GM23338 (cell line): ENCODE measurements around the gene SLC36A2. TPM values are rescaled to one million over a fixed set of nuclear protein-coding genes. Genes with fewer than 3 reads are reported as not detected.
A peak's percentile ranks its signal among the peaks of the same experiment; 100 is the strongest.

Source experiments
- ATAC-seq: fragments of 200-7000 bp; cut with Tn5 transposase; 3 replicates; pipeline ENCODE4 v1.9.1; 2020
- DNase-seq: peaks from one replicate; pipeline ENCODE4 v3.0.0-alpha.2; 2015; ENCODE audit warnings: low spot score
- H2AFZ ChIP-seq: fragments of 200-600 bp; sonication (generic); 2 replicates; pipeline ENCODE4 v1.8.0; 2016; ENCODE audit warnings: antibody characterized with exemption, mild to moderate bottlenecking, moderate library complexity
- H3F3A ChIP-seq: fragments of 200-600 bp; sonication (generic); replicated peaks from 2 replicates; pipeline ENCODE4 v1.8.0; 2017; ENCODE audit warnings: antibody characterized with exemption, mixed run types, low read depth
- H3K27ac ChIP-seq: fragments of 200-600 bp; sonication (generic); 2 replicates; pipeline ENCODE4 v1.6.1; 2016; ENCODE audit warnings: low read depth
- H3K27me3 ChIP-seq: fragments of 200-600 bp; sonication (generic); 2 replicates; pipeline ENCODE4 v1.8.0; 2016; ENCODE audit warnings: mild to moderate bottlenecking, mixed run types, moderate library complexity; ENCODE audit not compliant: insufficient read depth
- H3K36me3 ChIP-seq: fragments of 200-600 bp; sonication (generic); 2 replicates; pipeline ENCODE4 v1.8.0; 2016; ENCODE audit warnings: mild to moderate bottlenecking; ENCODE audit not compliant: insufficient read depth
- H3K4me1 ChIP-seq: fragments of 200-600 bp; sonication (generic); 2 replicates; pipeline ENCODE4 v1.8.0; 2016; ENCODE audit warnings: mild to moderate bottlenecking, moderate library complexity; ENCODE audit not compliant: insufficient read depth
- H3K4me2 ChIP-seq: fragments of 200-600 bp; sonication (generic); 2 replicates; pipeline ENCODE4 v1.7.1; 2017; ENCODE audit warnings: mixed run types
- H3K4me3 ChIP-seq: fragments of 200-600 bp; sonication (generic); 2 replicates; pipeline ENCODE4 v1.6.1; 2016; ENCODE audit warnings: mixed run types
- H3K79me2 ChIP-seq: fragments of 200-600 bp; sonication (generic); replicated peaks from 2 replicates; pipeline ENCODE4 v1.8.0; 2017; ENCODE audit warnings: mild to moderate bottlenecking; ENCODE audit not compliant: insufficient read depth
- H3K9me2 ChIP-seq: fragments of 200-600 bp; sonication (generic); 2 replicates; pipeline ENCODE4 v1.8.0; 2017; ENCODE audit not compliant: insufficient read depth
- H4K20me1 ChIP-seq: fragments of 200-600 bp; sonication (generic); replicated peaks from 2 replicates; pipeline ENCODE4 v1.8.0; 2017; ENCODE audit warnings: mild to moderate bottlenecking; ENCODE audit not compliant: insufficient read depth
- H3K27ac Mint-ChIP-seq: 2 replicates; pipeline ENCODE4 v1.8.0; 2020; ENCODE audit warnings: inconsistent platforms, mild to moderate bottlenecking, moderate library complexity, mixed read lengths
- H3K27me3 Mint-ChIP-seq: 3 replicates; pipeline ENCODE4 v1.8.0; 2022; ENCODE audit warnings: low read depth, mild to moderate bottlenecking, moderate library complexity, mixed read lengths, inconsistent platforms; ENCODE audit not compliant: insufficient read depth, poor library complexity
- H3K36me3 Mint-ChIP-seq: 3 replicates; pipeline ENCODE4 v1.8.0; 2021; ENCODE audit warnings: low read depth, mild to moderate bottlenecking, inconsistent platforms, moderate library complexity, mixed read lengths
- H3K4me1 Mint-ChIP-seq: 3 replicates; pipeline ENCODE4 v1.8.0; 2020; ENCODE audit warnings: mild to moderate bottlenecking, inconsistent platforms, mixed read lengths
- H3K4me3 Mint-ChIP-seq: 3 replicates; pipeline ENCODE4 v1.8.0; 2021; ENCODE audit warnings: moderate library complexity, mild to moderate bottlenecking, inconsistent platforms, mixed read lengths
- H3K9me3 Mint-ChIP-seq: 3 replicates; pipeline ENCODE4 v1.8.0; 2020; ENCODE audit warnings: moderate library complexity, mild to moderate bottlenecking, inconsistent platforms, mixed read lengths
- EZH2 ChIP-seq: fragments of 200-600 bp; sonication (generic); IDR thresholded peaks from one replicate; pipeline ENCODE4 v1.8.0; 2017; ENCODE audit warnings: antibody characterized with exemption, mild to moderate bottlenecking, low read depth; ENCODE audit not compliant: unreplicated experiment
- ZNF331 ChIP-seq: fragments of 250-450 bp; sonication (Bioruptor Pico); IDR thresholded peaks from 2 replicates; pipeline ENCODE4 v1.5.0; 2020; ENCODE audit warnings: low read depth, mild to moderate bottlenecking, moderate library complexity
- polyA plus RNA-seq: library from polyadenylated mRNA; unstranded; fragments of >200 nt; fragmentation: Nextera tagmentation; extraction: Ambion mirVana; gene quantifications from 2 replicates; pipeline ENCODE4 v1.2.1, GENCODE V29; 2016
- total RNA-seq: library from RNA; depleted of rRNA; stranded (reverse); fragments of >200 nt; shearing (Covaris generic); gene quantifications from 2 replicates; pipeline ENCODE4 v1.2.3, GENCODE V29; 2014
- TF ChIP-seq, protein P1 (sequence below): fragments of 250-450 bp; sonication (Bioruptor Pico); IDR thresholded peaks from 2 replicates; pipeline ENCODE4 v1.5.0; 2020; ENCODE audit warnings: mild to moderate bottlenecking, moderate library complexity

SLC36A2 gene
- total and polyA plus RNA-seq, 2 experiments from 2014 or later, result 0.08 TPM; not detected in 1

DNA sequence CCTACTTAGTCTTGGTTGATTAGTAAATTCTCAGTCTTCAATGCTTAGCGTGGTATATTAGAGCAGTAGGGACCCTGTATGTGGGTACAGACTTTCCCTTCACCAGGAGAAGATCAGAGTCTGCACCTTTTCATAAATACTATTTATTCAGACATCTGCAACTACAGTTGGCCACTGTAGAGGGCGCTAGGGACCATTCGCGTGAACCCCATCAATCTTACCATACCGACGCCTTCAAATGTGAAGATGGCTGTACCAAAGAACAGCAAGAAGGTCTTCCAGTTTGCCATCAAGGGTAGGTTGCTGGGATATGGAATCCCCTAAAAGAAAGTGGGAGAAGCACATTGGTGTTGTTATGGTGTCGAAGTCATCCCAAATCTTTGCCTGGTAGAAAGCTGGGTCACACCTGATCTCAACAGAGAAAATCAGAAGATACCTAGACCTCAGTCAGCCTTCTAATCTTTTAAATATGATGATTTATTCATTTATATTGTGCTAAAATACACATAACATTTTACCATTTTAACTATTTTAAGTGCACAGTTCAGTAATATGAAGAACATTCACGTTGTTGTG lies 62.9 kb downstream of the SLC36A2 start (continued):
- TF ChIP-seq, protein P1, sequence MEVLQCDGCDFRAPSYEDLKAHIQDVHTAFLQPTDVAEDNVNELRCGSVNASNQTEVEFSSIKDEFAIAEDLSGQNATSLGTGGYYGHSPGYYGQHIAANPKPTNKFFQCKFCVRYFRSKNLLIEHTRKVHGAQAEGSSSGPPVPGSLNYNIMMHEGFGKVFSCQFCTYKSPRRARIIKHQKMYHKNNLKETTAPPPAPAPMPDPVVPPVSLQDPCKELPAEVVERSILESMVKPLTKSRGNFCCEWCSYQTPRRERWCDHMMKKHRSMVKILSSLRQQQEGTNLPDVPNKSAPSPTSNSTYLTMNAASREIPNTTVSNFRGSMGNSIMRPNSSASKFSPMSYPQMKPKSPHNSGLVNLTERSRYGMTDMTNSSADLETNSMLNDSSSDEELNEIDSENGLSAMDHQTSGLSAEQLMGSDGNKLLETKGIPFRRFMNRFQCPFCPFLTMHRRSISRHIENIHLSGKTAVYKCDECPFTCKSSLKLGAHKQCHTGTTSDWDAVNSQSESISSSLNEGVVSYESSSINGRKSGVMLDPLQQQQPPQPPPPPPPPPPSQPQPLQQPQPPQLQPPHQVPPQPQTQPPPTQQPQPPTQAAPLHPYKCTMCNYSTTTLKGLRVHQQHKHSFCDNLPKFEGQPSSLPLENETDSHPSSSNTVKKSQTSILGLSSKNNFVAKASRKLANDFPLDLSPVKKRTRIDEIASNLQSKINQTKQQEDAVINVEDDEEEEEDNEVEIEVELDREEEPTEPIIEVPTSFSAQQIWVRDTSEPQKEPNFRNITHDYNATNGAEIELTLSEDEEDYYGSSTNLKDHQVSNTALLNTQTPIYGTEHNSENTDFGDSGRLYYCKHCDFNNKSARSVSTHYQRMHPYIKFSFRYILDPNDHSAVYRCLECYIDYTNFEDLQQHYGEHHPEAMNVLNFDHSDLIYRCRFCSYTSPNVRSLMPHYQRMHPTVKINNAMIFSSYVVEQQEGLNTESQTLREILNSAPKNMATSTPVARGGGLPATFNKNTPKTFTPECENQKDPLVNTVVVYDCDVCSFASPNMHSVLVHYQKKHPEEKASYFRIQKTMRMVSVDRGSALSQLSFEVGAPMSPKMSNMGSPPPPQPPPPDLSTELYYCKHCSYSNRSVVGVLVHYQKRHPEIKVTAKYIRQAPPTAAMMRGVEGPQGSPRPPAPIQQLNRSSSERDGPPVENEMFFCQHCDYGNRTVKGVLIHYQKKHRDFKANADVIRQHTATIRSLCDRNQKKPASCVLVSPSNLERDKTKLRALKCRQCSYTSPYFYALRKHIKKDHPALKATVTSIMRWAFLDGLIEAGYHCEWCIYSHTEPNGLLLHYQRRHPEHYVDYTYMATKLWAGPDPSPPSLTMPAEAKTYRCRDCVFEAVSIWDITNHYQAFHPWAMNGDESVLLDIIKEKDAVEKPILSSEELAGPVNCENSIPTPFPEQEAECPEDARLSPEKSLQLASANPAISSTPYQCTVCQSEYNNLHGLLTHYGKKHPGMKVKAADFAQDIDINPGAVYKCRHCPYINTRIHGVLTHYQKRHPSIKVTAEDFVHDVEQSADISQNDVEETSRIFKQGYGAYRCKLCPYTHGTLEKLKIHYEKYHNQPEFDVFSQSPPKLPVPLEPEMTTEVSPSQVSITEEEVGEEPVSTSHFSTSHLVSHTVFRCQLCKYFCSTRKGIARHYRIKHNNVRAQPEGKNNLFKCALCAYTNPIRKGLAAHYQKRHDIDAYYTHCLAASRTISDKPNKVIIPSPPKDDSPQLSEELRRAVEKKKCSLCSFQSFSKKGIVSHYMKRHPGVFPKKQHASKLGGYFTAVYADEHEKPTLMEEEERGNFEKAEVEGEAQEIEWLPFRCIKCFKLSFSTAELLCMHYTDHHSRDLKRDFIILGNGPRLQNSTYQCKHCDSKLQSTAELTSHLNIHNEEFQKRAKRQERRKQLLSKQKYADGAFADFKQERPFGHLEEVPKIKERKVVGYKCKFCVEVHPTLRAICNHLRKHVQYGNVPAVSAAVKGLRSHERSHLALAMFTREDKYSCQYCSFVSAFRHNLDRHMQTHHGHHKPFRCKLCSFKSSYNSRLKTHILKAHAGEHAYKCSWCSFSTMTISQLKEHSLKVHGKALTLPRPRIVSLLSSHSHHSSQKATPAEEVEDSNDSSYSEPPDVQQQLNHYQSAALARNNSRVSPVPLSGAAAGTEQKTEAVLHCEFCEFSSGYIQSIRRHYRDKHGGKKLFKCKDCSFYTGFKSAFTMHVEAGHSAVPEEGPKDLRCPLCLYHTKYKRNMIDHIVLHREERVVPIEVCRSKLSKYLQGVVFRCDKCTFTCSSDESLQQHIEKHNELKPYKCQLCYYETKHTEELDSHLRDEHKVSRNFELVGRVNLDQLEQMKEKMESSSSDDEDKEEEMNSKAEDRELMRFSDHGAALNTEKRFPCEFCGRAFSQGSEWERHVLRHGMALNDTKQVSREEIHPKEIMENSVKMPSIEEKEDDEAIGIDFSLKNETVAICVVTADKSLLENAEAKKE, result 0 out of 2 replicates have a peak, but pooled peaks have one; percentile 33

DNA sequence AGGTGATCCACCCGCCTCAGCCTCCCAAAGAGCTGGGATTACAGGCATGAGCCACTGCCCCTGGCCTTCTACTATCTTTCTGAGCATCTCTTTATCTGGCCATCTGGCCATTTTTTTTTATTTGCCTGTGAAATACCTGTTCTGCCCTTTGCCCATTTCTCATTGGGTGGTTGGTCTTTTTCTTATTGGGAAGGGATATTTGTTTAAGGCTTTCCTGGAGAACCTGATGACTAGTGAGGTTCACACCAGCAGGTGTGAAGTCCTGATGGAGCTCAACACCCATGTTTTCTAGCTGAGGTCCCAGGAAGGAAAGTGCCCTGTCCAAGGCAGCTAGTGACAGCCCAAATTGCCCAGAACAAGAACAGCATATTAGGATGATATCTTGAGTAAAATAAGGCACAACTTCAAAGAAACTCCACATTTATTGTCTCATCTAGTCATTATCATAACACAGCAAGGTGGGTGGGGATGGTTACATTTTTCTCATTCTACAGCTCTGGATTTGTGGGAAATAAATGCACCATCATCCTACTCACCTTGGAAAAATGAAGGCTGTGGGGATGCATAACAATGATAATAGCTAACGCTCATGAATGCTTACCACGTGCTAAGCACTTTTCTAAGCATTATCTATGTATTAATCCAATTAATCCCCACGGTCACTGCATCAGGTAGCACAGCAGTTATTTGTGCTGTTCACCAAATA lies 64.1 kb downstream of the SLC36A2 start:
- no peaks in the 10 kb centered on the region for H4K20me1 ChIP-seq
- no peak overlapping the region for H2AFZ ChIP-seq
- Mint-ChIP-seq H3K9me3 (no peaks in the 10 kb centered on the region), H3K4me3 (no peak overlapping the region), H3K27me3 (peaks cover 3% of the 10 kb centered on the region), H3K36me3 (no peaks in the 10 kb centered on the region), H3K27ac (no peak overlapping the region), H3K4me1 (peaks cover 8% of the 10 kb centered on the region; the same call in 2 of the 3 replicates)
- H3K4me1 ChIP-seq, result no peaks in the 10 kb centered on the region
- no peak overlapping the region for H3K4me2 ChIP-seq
- no peak overlapping the region for H3K27ac ChIP-seq
- H3K79me2 ChIP-seq, result no peaks in the 10 kb centered on the region
- no peak overlapping the region for H3K4me3 ChIP-seq
- no peaks in the 10 kb centered on the region for H3K36me3 ChIP-seq
- no peaks in the 10 kb centered on the region for H3K9me2 ChIP-seq
- ATAC-seq, result no peak
- H3F3A ChIP-seq, result no peaks in the 10 kb centered on the region
- DNase-seq, result no peak
- TF ChIP-seq ZNF331, result no peak
- no peak for TF ChIP-seq EZH2
- no peaks in the 10 kb centered on the region for H3K27me3 ChIP-seq
